HEK293 (cell line): Measurements from ENCODE around the gene PBXIP1.

ENCODE experiments used
- CTCF ChIA-PET: fragments of 350-600 bp; formaldehyde crosslinking; extraction: SDS; loops from one replicate; lab custom pipeline; 2021; ENCODE audit warnings: antibody characterized with exemption; lab: Yijun Ruan, JAX
- POLR2A ChIA-PET: fragments of 300-600 bp; formaldehyde crosslinking; extraction: SDS; loops from one replicate; lab custom pipeline; 2020; ENCODE audit warnings: antibody characterized with exemption, inconsistent platforms; lab: Yijun Ruan, JAX
- H3K27ac ChIP-seq: fragments of 200-500 bp; sonication (Bioruptor generic); 2 replicates; pipeline ENCODE4 v1.5.1; 2014; ENCODE audit warnings: low read depth, low read length, control low read depth, inconsistent platforms; ENCODE audit errors: extremely low read depth
- H3K36me3 ChIP-seq, 2 experiments: fragments of 200-500 bp in 1 of 2; sonication (Bioruptor generic) in 1 of 2; 1 replicate in 1 of 2; 2 replicates in 1 of 2; pipeline ENCODE4 v1.5.1; 2014 to 2017; ENCODE audit warnings: inconsistent platforms in 2 of 2, low read length in 2 of 2; ENCODE audit not compliant: control insufficient read depth in 2 of 2, insufficient read depth in 1 of 2
- H3K4me1 ChIP-seq: fragments of 200-500 bp; sonication (Bioruptor generic); 2 replicates; pipeline ENCODE4 v1.5.1; 2014; ENCODE audit warnings: mild to moderate bottlenecking, low read length, inconsistent platforms; ENCODE audit not compliant: control insufficient read depth, insufficient read depth
- H3K4me3 ChIP-seq: 2 replicates; pipeline ENCODE4 v1.5.1; 2011; ENCODE audit warnings: low read depth, mild to moderate bottlenecking, control low read depth, low read length, moderate library complexity
- H3K9me3 ChIP-seq: fragments of 200-500 bp; sonication (Bioruptor generic); 2 replicates; pipeline ENCODE4 v1.5.1; 2014; ENCODE audit warnings: low read depth, low read length, inconsistent platforms; ENCODE audit not compliant: control insufficient read depth, insufficient read depth
- GFI1B ChIP-seq: fragments of 450-650 bp; formaldehyde crosslinking; IDR thresholded peaks from 2 replicates; pipeline ENCODE4 v1.5.1; 2016; ENCODE audit warnings: missing biosample characterization, missing genetic modification characterization
- GLI4 ChIP-seq: fragments of 450-650 bp; formaldehyde crosslinking; IDR thresholded peaks from 2 replicates; pipeline ENCODE4 v1.5.1; 2016; ENCODE audit warnings: missing biosample characterization, missing genetic modification characterization
- GLIS2 ChIP-seq: fragments of 450-650 bp; formaldehyde crosslinking; IDR thresholded peaks from 2 replicates; pipeline ENCODE4 v1.5.1; 2016; ENCODE audit warnings: missing biosample characterization, missing genetic modification characterization
- HOXD13 ChIP-seq: sonication (generic); formaldehyde crosslinking; IDR thresholded peaks from 2 replicates; pipeline ENCODE4 v1.8.0; 2022; ENCODE audit warnings: missing genetic modification reagents, borderline replicate concordance
- MEIS1 ChIP-seq: sonication (generic); formaldehyde crosslinking; IDR thresholded peaks from 2 replicates; pipeline ENCODE4 v1.8.1; 2022; ENCODE audit warnings: missing genetic modification reagents, mild to moderate bottlenecking, borderline replicate concordance
- SCRT1 ChIP-seq: fragments of 450-650 bp; formaldehyde crosslinking; IDR thresholded peaks from 2 replicates; pipeline ENCODE4 v1.5.1; 2016; ENCODE audit warnings: missing biosample characterization, missing genetic modification characterization, borderline replicate concordance
- SP2 ChIP-seq: fragments of 450-650 bp; formaldehyde crosslinking; IDR thresholded peaks from 2 replicates; pipeline ENCODE4 v1.5.1; 2016; ENCODE audit warnings: missing biosample characterization, missing genetic modification characterization
- TRIM28 ChIP-seq: IDR thresholded peaks from 2 replicates; pipeline ENCODE4 v1.6.1; 2011; ENCODE audit warnings: low read length, control low read depth, borderline replicate concordance
- ZBTB8A ChIP-seq: fragments of 450-650 bp; formaldehyde crosslinking; IDR thresholded peaks from 2 replicates; pipeline ENCODE4 v1.5.1; 2016; ENCODE audit warnings: missing biosample characterization, missing genetic modification characterization
- ZFP41 ChIP-seq: fragments of 450-650 bp; formaldehyde crosslinking; IDR thresholded peaks from 2 replicates; pipeline ENCODE4 v1.5.1; 2016; ENCODE audit warnings: missing biosample characterization, missing genetic modification characterization, borderline replicate concordance
- ZNF133 ChIP-seq: fragments of 450-650 bp; formaldehyde crosslinking; IDR thresholded peaks from 2 replicates; pipeline ENCODE4 v1.5.1; 2016; ENCODE audit warnings: missing biosample characterization, missing genetic modification characterization
- ZNF138 ChIP-seq: fragments of 450-650 bp; formaldehyde crosslinking; IDR thresholded peaks from 2 replicates; pipeline ENCODE4 v1.5.1; 2016; ENCODE audit warnings: missing biosample characterization, missing genetic modification characterization, borderline replicate concordance
- ZNF157 ChIP-seq: fragments of 450-650 bp; formaldehyde crosslinking; IDR thresholded peaks from 2 replicates; pipeline ENCODE4 v1.5.1; 2016; ENCODE audit warnings: missing biosample characterization, missing genetic modification characterization
- ZNF175 ChIP-seq: fragments of 450-650 bp; formaldehyde crosslinking; IDR thresholded peaks from 2 replicates; pipeline ENCODE4 v1.5.1; 2016; ENCODE audit warnings: missing biosample characterization, missing genetic modification characterization
- ZNF202 ChIP-seq: fragments of 450-650 bp; formaldehyde crosslinking; IDR thresholded peaks from 2 replicates; pipeline ENCODE4 v1.5.1; 2016; ENCODE audit warnings: missing biosample characterization, missing genetic modification characterization, borderline replicate concordance
- ZNF223 ChIP-seq: fragments of 450-650 bp; formaldehyde crosslinking; IDR thresholded peaks from 2 replicates; pipeline ENCODE4 v1.5.1; 2016; ENCODE audit warnings: missing biosample characterization, missing genetic modification characterization
- ZNF426 ChIP-seq: fragments of 450-650 bp; formaldehyde crosslinking; IDR thresholded peaks from 2 replicates; pipeline ENCODE4 v1.5.1; 2017; ENCODE audit warnings: missing biosample characterization, missing genetic modification characterization, mild to moderate bottlenecking, inconsistent platforms, moderate library complexity
- ZNF473 ChIP-seq: fragments of 450-650 bp; formaldehyde crosslinking; IDR thresholded peaks from 2 replicates; pipeline ENCODE4 v1.5.1; 2017; ENCODE audit warnings: missing biosample characterization, missing genetic modification characterization
- ZNF501 ChIP-seq: fragments of 450-650 bp; formaldehyde crosslinking; IDR thresholded peaks from 2 replicates; pipeline ENCODE4 v1.5.1; 2016; ENCODE audit warnings: missing biosample characterization, missing genetic modification characterization
- ZNF544 ChIP-seq: fragments of 450-650 bp; formaldehyde crosslinking; IDR thresholded peaks from 2 replicates; pipeline ENCODE4 v1.5.0; 2017; ENCODE audit warnings: missing biosample characterization, missing genetic modification characterization
- ZNF560 ChIP-seq: fragments of 450-650 bp; formaldehyde crosslinking; IDR thresholded peaks from 2 replicates; pipeline ENCODE4 v1.5.1; 2017; ENCODE audit warnings: missing biosample characterization, missing genetic modification characterization, borderline replicate concordance
- ZNF571 ChIP-seq: fragments of 450-650 bp; formaldehyde crosslinking; IDR thresholded peaks from 2 replicates; pipeline ENCODE4 v1.5.0; 2017; ENCODE audit warnings: missing biosample characterization, missing genetic modification characterization
- ZNF623 ChIP-seq: fragments of 450-650 bp; formaldehyde crosslinking; IDR thresholded peaks from 2 replicates; pipeline ENCODE4 v1.5.1; 2016; ENCODE audit warnings: missing biosample characterization, missing genetic modification characterization
- ZNF629 ChIP-seq: fragments of 450-650 bp; formaldehyde crosslinking; IDR thresholded peaks from 2 replicates; pipeline ENCODE4 v1.5.1; 2017; ENCODE audit warnings: missing biosample characterization, missing genetic modification characterization
- ZNF639 ChIP-seq: fragments of 450-650 bp; formaldehyde crosslinking; IDR thresholded peaks from 2 replicates; pipeline ENCODE4 v1.5.1; 2016; ENCODE audit warnings: missing biosample characterization, missing genetic modification characterization
- ZNF654 ChIP-seq: fragments of 450-650 bp; formaldehyde crosslinking; IDR thresholded peaks from 2 replicates; pipeline ENCODE4 v1.5.1; 2016; ENCODE audit warnings: low read depth, missing biosample characterization, missing genetic modification characterization
- ZNF664 ChIP-seq: fragments of 450-650 bp; formaldehyde crosslinking; IDR thresholded peaks from 2 replicates; pipeline ENCODE4 v1.5.1; 2016; ENCODE audit warnings: missing biosample characterization, missing genetic modification characterization
- ZNF747 ChIP-seq: fragments of 450-650 bp; formaldehyde crosslinking; IDR thresholded peaks from 2 replicates; pipeline ENCODE4 v1.5.1; 2016; ENCODE audit warnings: missing biosample characterization, missing genetic modification characterization
- ZSCAN18 ChIP-seq: fragments of 450-650 bp; formaldehyde crosslinking; IDR thresholded peaks from 2 replicates; pipeline ENCODE4 v1.5.1; 2016; ENCODE audit warnings: missing biosample characterization, missing genetic modification characterization
- TF ChIP-seq, protein P1 (sequence below): fragments of 450-650 bp; formaldehyde crosslinking; IDR thresholded peaks from 2 replicates; pipeline ENCODE4 v1.5.1; 2017; ENCODE audit warnings: missing biosample characterization, missing genetic modification characterization
- TF ChIP-seq, protein P2 (sequence below): fragments of 450-650 bp; formaldehyde crosslinking; IDR thresholded peaks from 2 replicates; pipeline ENCODE4 v1.5.1; 2016; ENCODE audit warnings: missing biosample characterization, missing genetic modification characterization

Gene PBXIP1

GRCh38 chr1:154955718-154956543 lies at the start of gene PBXIP1:
TSS of gene PBXIP1 (minus strand) at chr1:154956099. CDS start at chr1:154953721, 2,378 bp downstream.
- no peak within 1 kb of the TSS for H3K27ac ChIP-seq
- H3K4me3 ChIP-seq = peak within 1 kb of the TSS; percentile 59
- CTCF ChIA-PET = interaction anchor here (0.6 to 3.0 kb wide), 15 partner anchors 9 to 129 kb away, joined by 3 to 10 read pairs (median 5); partner anchors contain the start of genes ADAM15, FLAD1 and PMVK
- H3K9me3 ChIP-seq = no peaks in the 10 kb centered on the region
- POLR2A ChIA-PET = interaction anchor here (0.6 to 3.9 kb wide), 13 partner anchors 10 to 1228 kb away, joined by 3 to 41 read pairs (median 5); partner anchors contain the start of genes ADAM15, FLAD1, INTS3 and LENEP
- H3K36me3 ChIP-seq = peaks cover 3 to 25% of the 10 kb centered on the region in 2 experiments
- peaks cover 5% of the 10 kb centered on the region; the same call in 1 of the 2 replicates for H3K4me1 ChIP-seq
- TF ChIP-seq ZNF623 (tag by site-specific recombination) = no peak
- TF ChIP-seq ZNF138 (tag by site-specific recombination) = no peak
- no peak for TF ChIP-seq TRIM28
- no peak for TF ChIP-seq ZNF639 (tag by site-specific recombination)
- TF ChIP-seq ZNF544 (tag by site-specific recombination) = no peak
- no peak for TF ChIP-seq GLI4 (tag by site-specific recombination)
- peak; percentile 99 for TF ChIP-seq SCRT1 (tag by site-specific recombination)
- peak; percentile 12; the same call in 1 of the 2 replicates for TF ChIP-seq ZNF654 (tag by site-specific recombination)
- TF ChIP-seq ZNF202 (tag by site-specific recombination) = no peak
- TF ChIP-seq, protein P1, sequence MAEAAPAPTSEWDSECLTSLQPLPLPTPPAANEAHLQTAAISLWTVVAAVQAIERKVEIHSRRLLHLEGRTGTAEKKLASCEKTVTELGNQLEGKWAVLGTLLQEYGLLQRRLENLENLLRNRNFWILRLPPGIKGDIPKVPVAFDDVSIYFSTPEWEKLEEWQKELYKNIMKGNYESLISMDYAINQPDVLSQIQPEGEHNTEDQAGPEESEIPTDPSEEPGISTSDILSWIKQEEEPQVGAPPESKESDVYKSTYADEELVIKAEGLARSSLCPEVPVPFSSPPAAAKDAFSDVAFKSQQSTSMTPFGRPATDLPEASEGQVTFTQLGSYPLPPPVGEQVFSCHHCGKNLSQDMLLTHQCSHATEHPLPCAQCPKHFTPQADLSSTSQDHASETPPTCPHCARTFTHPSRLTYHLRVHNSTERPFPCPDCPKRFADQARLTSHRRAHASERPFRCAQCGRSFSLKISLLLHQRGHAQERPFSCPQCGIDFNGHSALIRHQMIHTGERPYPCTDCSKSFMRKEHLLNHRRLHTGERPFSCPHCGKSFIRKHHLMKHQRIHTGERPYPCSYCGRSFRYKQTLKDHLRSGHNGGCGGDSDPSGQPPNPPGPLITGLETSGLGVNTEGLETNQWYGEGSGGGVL = no peak; the same call in 1 of the 2 replicates
- TF ChIP-seq ZNF571 (tag by site-specific recombination) = no peak
- no peak for TF ChIP-seq HOXD13
- TF ChIP-seq ZNF223 (tag by site-specific recombination) = no peak
- TF ChIP-seq MEIS1 = no peak
- TF ChIP-seq ZNF175 (tag by site-specific recombination) = no peak
- TF ChIP-seq ZNF501 (tag by site-specific recombination) = no peak
- no peak for TF ChIP-seq ZNF560 (tag by site-specific recombination)
- no peak for TF ChIP-seq ZSCAN18 (tag by site-specific recombination)
- TF ChIP-seq ZBTB8A (tag by site-specific recombination) = peak; percentile 13; the same call in 1 of the 2 replicates
- TF ChIP-seq GFI1B = no peak
- TF ChIP-seq, protein P2, sequence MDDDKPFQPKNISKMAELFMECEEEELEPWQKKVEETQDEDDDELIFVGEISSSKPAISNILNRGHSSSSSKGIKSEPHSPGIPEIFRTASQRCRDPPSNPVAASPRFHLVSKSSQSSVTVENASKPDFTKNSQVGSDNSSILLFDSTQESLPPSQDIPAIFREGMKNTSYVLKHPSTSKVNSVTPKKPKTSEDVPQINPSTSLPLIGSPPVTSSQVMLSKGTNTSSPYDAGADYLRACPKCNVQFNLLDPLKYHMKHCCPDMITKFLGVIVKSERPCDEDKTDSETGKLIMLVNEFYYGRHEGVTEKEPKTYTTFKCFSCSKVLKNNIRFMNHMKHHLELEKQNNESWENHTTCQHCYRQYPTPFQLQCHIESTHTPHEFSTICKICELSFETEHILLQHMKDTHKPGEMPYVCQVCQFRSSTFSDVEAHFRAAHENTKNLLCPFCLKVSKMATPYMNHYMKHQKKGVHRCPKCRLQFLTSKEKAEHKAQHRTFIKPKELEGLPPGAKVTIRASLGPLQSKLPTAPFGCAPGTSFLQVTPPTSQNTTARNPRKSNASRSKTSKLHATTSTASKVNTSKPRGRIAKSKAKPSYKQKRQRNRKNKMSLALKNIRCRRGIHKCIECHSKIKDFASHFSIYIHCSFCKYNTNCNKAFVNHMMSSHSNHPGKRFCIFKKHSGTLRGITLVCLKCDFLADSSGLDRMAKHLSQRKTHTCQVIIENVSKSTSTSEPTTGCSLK (tag by site-specific recombination) = no peak
- TF ChIP-seq ZNF629 (tag by site-specific recombination) = no peak
- no peak for TF ChIP-seq ZNF426
- TF ChIP-seq ZNF133 = no peak
- no peak for TF ChIP-seq ZFP41 (tag by site-specific recombination)
- peak; percentile 98 for TF ChIP-seq ZNF664 (tag by site-specific recombination)
- TF ChIP-seq ZNF747 (tag by site-specific recombination) = no peak
- peak; percentile 75 for TF ChIP-seq GLIS2 (tag by site-specific recombination)
- peak; percentile 91 for TF ChIP-seq SP2 (tag by site-specific recombination)
- TF ChIP-seq ZNF473 (tag by site-specific recombination) = no peak
- no peak for TF ChIP-seq ZNF157 (tag by site-specific recombination)
